Endothelial cell of umbilical vein (primary cell): ENCODE measurements around the gene NELFCD. TPM values are rescaled to one million over a fixed set of nuclear protein-coding genes. Genes with fewer than 3 reads are reported as not detected.

Experiments used
- BruUV-seq: library from RNA; stranded (reverse); fragments of 400-500 nt; replicated peaks from 2 replicates; lab custom pipeline; 2021; lab: Mats Ljungman, UMichigan
- CTCF ChIA-PET: fragments of 300-600, 350-600 bp; sonication (Branson Sonifier 250); formaldehyde crosslinking; loops from one replicate; lab custom pipeline; 2021; ENCODE audit warnings: antibody characterized with exemption, inconsistent platforms; lab: Charles Lee
- POLR2A ChIA-PET: fragments of 300-600, 350-600 bp; sonication (Branson Sonifier 250); formaldehyde crosslinking; loops from one replicate; lab custom pipeline; 2021; ENCODE audit warnings: antibody characterized with exemption, inconsistent platforms; lab: Charles Lee
- DNase-seq: peaks from one replicate; pipeline ENCODE4 v3.0.0-alpha.2; 2011; ENCODE audit warnings: low read depth, low spot score
- FAIRE-seq: peaks from 2 replicates; lab custom pipeline; 2011; peaks lifted over from hg19 to GRCh38; lab: Jason Lieb, UNC
- H2AFZ ChIP-seq: 2 replicates; pipeline ENCODE4 v1.6.0; 2012; ENCODE audit warnings: low read depth, low read length, control low read depth, inconsistent platforms
- H3K27ac ChIP-seq: 2 replicates; pipeline ENCODE4 v1.5.1; 2011; ENCODE audit warnings: low read depth, mild to moderate bottlenecking, control low read depth, low read length, moderate library complexity; ENCODE audit not compliant: insufficient read depth
- H3K27me3 ChIP-seq, 2 experiments: 2 replicates each; pipeline versions ENCODE4 v1.6.0 to v1.6.1; 2011; ENCODE audit warnings: low read length in 2 of 2, mixed read lengths in 1 of 2; ENCODE audit not compliant: control insufficient read depth in 2 of 2, insufficient read depth in 2 of 2
- H3K36me3 ChIP-seq, 2 experiments: 2 replicates in 1 of 2; 3 replicates in 1 of 2; pipeline ENCODE4 v1.5.1; 2011; ENCODE audit warnings: low read length in 2 of 2, mild to moderate bottlenecking in 1 of 2, moderate library complexity in 1 of 2; ENCODE audit not compliant: control insufficient read depth in 2 of 2, insufficient read depth in 2 of 2; ENCODE audit errors: extremely low read depth in 1 of 2
- H3K4me1 ChIP-seq: 3 replicates; pipeline ENCODE4 v1.5.1; 2011; ENCODE audit warnings: mild to moderate bottlenecking, low read length; ENCODE audit not compliant: control insufficient read depth, insufficient read depth; ENCODE audit errors: extremely low read depth
- H3K4me2 ChIP-seq: 2 replicates; pipeline ENCODE4 v1.6.1; 2011; ENCODE audit warnings: low read length, control low read depth, mixed read lengths; ENCODE audit not compliant: insufficient read depth
- H3K4me3 ChIP-seq, 3 experiments: fragments of 200-600 bp in 1 of 3; sonication (generic), shearing (Covaris generic) in 1 of 3; replicated peaks in 1 of 3; 2 replicates each; pipeline ENCODE4 v1.5.1; 2011 to 2016; ENCODE audit warnings: control low read depth in 3 of 3, low read length in 3 of 3, mild to moderate bottlenecking in 2 of 3, inconsistent platforms in 1 of 3, low read depth in 1 of 3, moderate library complexity in 1 of 3; ENCODE audit not compliant: insufficient read depth in 1 of 3
- H3K79me2 ChIP-seq: 2 replicates; pipeline ENCODE4 v1.6.0; 2012; ENCODE audit warnings: low read length, inconsistent platforms; ENCODE audit not compliant: control insufficient read depth, insufficient read depth
- H3K9ac ChIP-seq: replicated peaks from 2 replicates; pipeline ENCODE3; 2011; ENCODE audit warnings: low read length, control low read depth; ENCODE audit not compliant: insufficient read depth; ENCODE audit errors: extremely low read depth
- H3K9me1 ChIP-seq: replicated peaks from 3 replicates; pipeline ENCODE4 v1.6.0; 2011; ENCODE audit warnings: mild to moderate bottlenecking, low read length; ENCODE audit not compliant: control insufficient read depth, insufficient read depth; ENCODE audit errors: extremely low read depth
- H3K9me3 ChIP-seq: replicated peaks from 2 replicates; pipeline ENCODE4 v1.5.1; 2012; ENCODE audit warnings: low read length, inconsistent platforms; ENCODE audit not compliant: control insufficient read depth, insufficient read depth
- H4K20me1 ChIP-seq: replicated peaks from 2 replicates; pipeline ENCODE3; 2011; ENCODE audit warnings: mild to moderate bottlenecking, low read length; ENCODE audit not compliant: control insufficient read depth, insufficient read depth; ENCODE audit errors: extremely low read depth
- CTCF ChIP-seq, 2 donors: IDR thresholded peaks; 1 replicate in 1 of 2; 2 replicates in 1 of 2; pipeline ENCODE4 v1.5.1; 2011; ENCODE audit warnings: low read length in 2 of 2, mild to moderate bottlenecking in 2 of 2, moderate library complexity in 2 of 2, control low read depth in 1 of 2, inconsistent platforms in 1 of 2, low read depth in 1 of 2; ENCODE audit not compliant: insufficient read depth in 1 of 2; ENCODE audit errors: extremely low read depth in 1 of 2
- EZH2 ChIP-seq: IDR thresholded peaks from 2 replicates; pipeline ENCODE4 v1.6.1; 2012; ENCODE audit warnings: borderline replicate concordance, low read depth, mild to moderate bottlenecking, moderate library complexity, low read length, inconsistent platforms; ENCODE audit not compliant: severe bottlenecking
- FOS ChIP-seq: IDR thresholded peaks from 2 replicates; pipeline ENCODE4 v1.6.1; 2011; ENCODE audit warnings: mild to moderate bottlenecking, low read length, moderate library complexity, borderline replicate concordance; ENCODE audit not compliant: insufficient read depth
- GATA2 ChIP-seq: IDR thresholded peaks from 2 replicates; pipeline ENCODE4 v1.7.0; 2011; ENCODE audit warnings: low read depth, mild to moderate bottlenecking, moderate library complexity, mixed read lengths, low read length; ENCODE audit not compliant: insufficient read length, insufficient read depth
- JUN ChIP-seq: IDR thresholded peaks from 2 replicates; pipeline ENCODE4 v1.6.1; 2011; ENCODE audit warnings: borderline replicate concordance, low read depth; ENCODE audit not compliant: insufficient read length, insufficient read depth
- MAX ChIP-seq: IDR thresholded peaks from 2 replicates; pipeline ENCODE4 v1.6.1; 2011; ENCODE audit not compliant: insufficient read depth, insufficient read length
- MYC ChIP-seq: IDR thresholded peaks from one replicate; pipeline ENCODE4 v1.6.1; 2011; ENCODE audit warnings: mild to moderate bottlenecking, low read depth, low read length
- POLR2A ChIP-seq: IDR thresholded peaks from 2 replicates; pipeline ENCODE4 v1.6.1; 2012; ENCODE audit warnings: low read depth, mild to moderate bottlenecking, control low read depth, low read length
- POLR2AphosphoS5 ChIP-seq: IDR thresholded peaks from 2 replicates; pipeline ENCODE4 v1.6.1; 2012; ENCODE audit warnings: low read depth, mild to moderate bottlenecking, control low read depth, low read length, moderate library complexity; ENCODE audit not compliant: insufficient read depth
- dilution Hi-C: fragments of 300-500 bp; cut with MboI; formaldehyde crosslinking; loops from one replicate; pipeline ENCODE4 v1.15.0; 2019; ENCODE audit warnings: low sequenced_read_pairs; ENCODE audit not compliant: extremely low pct_ligation_motif_present
- intact Hi-C: fragments of 100-400 bp; cut with micrococcal nuclease; formaldehyde crosslinking; loops from one replicate; pipeline ENCODE4 v1.10.0; 2022
- polyA plus RNA-seq, 4 experiments: library from polyadenylated mRNA; depleted of rRNA in 3 of 4; stranded (reverse) in 3 of 4; unstranded in 1 of 4; fragments of >200 nt; gene quantifications; 2 replicates each; pipeline versions ENCODE4 v1.2.1 to v1.2.3, GENCODE V29; 2011 to 2012; ENCODE audit warnings: missing spikeins in 1 of 4
- total RNA-seq: library from RNA; stranded (reverse); gene quantifications from 2 replicates; pipeline ENCODE4 v1.2.3, GENCODE V29; 2021

Gene NELFCD
- total and polyA plus RNA-seq, 2 donors (not counting 3 experiments of a cell fraction or from before 2014, with no cell fraction given) = 90.1 to 92.5 TPM

GRCh38 chr20:58997141-58997770, 16.2 kb downstream of the NELFCD start:
- Histone ChIP-seq H3K4me2 (no peak overlapping the region), H3K9ac (no peak overlapping the region), H3K36me3 (peaks cover 31 to 56% of the 10 kb centered on the region in 2 experiments), H3K27ac (no peak overlapping the region), H3K27me3 (no peaks in the 10 kb centered on the region), H3K9me3 (no peaks in the 10 kb centered on the region), H2AFZ (no peak overlapping the region), H3K4me3 (no peak overlapping the region), H3K9me1 (no peaks in the 10 kb centered on the region), H4K20me1 (no peaks in the 10 kb centered on the region), H3K4me1 (no peaks in the 10 kb centered on the region), H3K79me2 (peaks cover 3% of the 10 kb centered on the region)
- FAIRE-seq (no peak), DNase-seq (no peak)
- ChIA-PET CTCF (interaction anchor here (1.3 to 1.8 kb wide), 2 partner anchors 12 to 34 kb away, joined by 4 to 6 read pairs; partner anchors contain the start of gene ATP5F1E), POLR2A (no interaction called here)
- intact Hi-C loops (loop anchor here (5.0 kb wide), 1 partner anchor 35 kb away; the partner anchor contains the start of gene ATP5F1E), dilution Hi-C loops (no loop called here)
- TF ChIP-seq POLR2AphosphoS5 (no peak), MAX (no peak), CTCF (IDR thresholded peaks at IDR 0.05; ENCODE audit: extremely low read depth in 1 of 2, insufficient read depth in 1 of 2, low read depth in 1 of 2, low read length in 2 of 2) (no peak), MYC (no peak), FOS (no peak), JUN (no peak), POLR2A (no peak), EZH2 (no peak), GATA2 (no peak)
- BruUV-seq = no TSS peak
